Kidney tubule cell (primary cell): ENCODE measurements around the gene TOR3A.

ENCODE experiments used
- DNase-seq: peaks from one replicate; pipeline ENCODE4 v3.0.0-alpha.2; 2018; ENCODE audit warnings: low spot score

Gene TOR3A

GRCh38 chr1:179066471-179066870 lies 15.4 kb upstream of the TOR3A start:
- DNase-seq, result no peak

GRCh38 chr1:179077396-179077795 lies 4.5 kb upstream of the TOR3A start:
- peak; percentile 44 for DNase-seq

GRCh38 chr1:179079113-179079761 lies 2.6 kb upstream of the TOR3A start:
- DNase-seq, result peak; percentile 77

- DNase-seq, result peak; percentile 13
Observed at GRCh38 chr1:179080866-179081686, 794 bp upstream of the TOR3A start.

GRCh38 chr1:179082333-179082998 lies 596 bp downstream of the TOR3A start:
- DNase-seq, result peak; percentile 39

GRCh38 chr1:179082999-179083335 lies 1.1 kb downstream of the TOR3A start:
- peak; percentile 50 for DNase-seq

- DNase-seq, result no peak
Observed at GRCh38 chr1:179083533-179083932, 1.7 kb downstream of the TOR3A start.

- DNase-seq, result no peak
Observed at GRCh38 chr1:179087665-179088064, 5.8 kb downstream of the TOR3A start.

GRCh38 chr1:179089827-179090482 lies 8.1 kb downstream of the TOR3A start:
- no peak for DNase-seq

- DNase-seq, result no peak
Observed at GRCh38 chr1:179090522-179090921, 8.7 kb downstream of the TOR3A start.

GRCh38 chr1:179090923-179091322 lies 9.1 kb downstream of the TOR3A start:
- DNase-seq, result no peak

- DNase-seq, result no peak
Observed at GRCh38 chr1:179091691-179092165, 9.9 kb downstream of the TOR3A start.

- no peak for DNase-seq
Observed at GRCh38 chr1:179092896-179093461, 11.1 kb downstream of the TOR3A start.

- no peak for DNase-seq
Observed at GRCh38 chr1:179094818-179095217, 12.9 kb downstream of the TOR3A start.

- no peak for DNase-seq
Observed at GRCh38 chr1:179095377-179095776, 13.5 kb downstream of the TOR3A start.

GRCh38 chr1:179095924-179096323 lies 14.1 kb downstream of the TOR3A start:
- no peak for DNase-seq

GRCh38 chr1:179099891-179100290 lies 18.0 kb downstream of the TOR3A start:
- no peak for DNase-seq

GRCh38 chr1:179101566-179101965 lies 19.7 kb downstream of the TOR3A start:
- DNase-seq, result no peak

GRCh38 chr1:179103999-179104398 lies 22.1 kb downstream of the TOR3A start:
- no peak for DNase-seq

- DNase-seq, result no peak
Observed at GRCh38 chr1:179104611-179105250, 22.9 kb downstream of the TOR3A start.

- DNase-seq, result peak; percentile 49
Observed at GRCh38 chr1:179105393-179105792, 23.5 kb downstream of the TOR3A start.
